ENCODE measurements around the gene TMEM233.

The TMEM233 gene

DNA sequence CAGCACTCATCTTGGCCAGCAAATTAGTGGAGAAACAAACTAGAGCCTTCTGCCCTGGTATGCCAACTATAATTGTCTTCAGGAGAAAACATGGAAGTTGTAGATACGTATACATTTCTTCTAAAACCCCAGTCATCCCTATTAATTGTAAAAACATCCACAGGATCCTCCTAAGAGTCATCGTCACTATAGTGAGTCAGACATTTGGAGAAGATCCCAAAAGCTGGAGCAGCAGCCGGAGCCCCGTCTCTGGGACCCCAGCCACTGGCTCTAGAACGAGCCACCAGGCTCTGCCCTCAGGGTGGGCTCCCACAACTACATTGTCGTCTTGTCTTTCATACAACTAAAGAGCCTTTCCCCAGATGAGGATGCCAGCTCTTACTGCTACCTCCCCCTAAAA, 89.8 kb downstream of the TMEM233 start:
- DNase-seq, result no peak

DNA sequence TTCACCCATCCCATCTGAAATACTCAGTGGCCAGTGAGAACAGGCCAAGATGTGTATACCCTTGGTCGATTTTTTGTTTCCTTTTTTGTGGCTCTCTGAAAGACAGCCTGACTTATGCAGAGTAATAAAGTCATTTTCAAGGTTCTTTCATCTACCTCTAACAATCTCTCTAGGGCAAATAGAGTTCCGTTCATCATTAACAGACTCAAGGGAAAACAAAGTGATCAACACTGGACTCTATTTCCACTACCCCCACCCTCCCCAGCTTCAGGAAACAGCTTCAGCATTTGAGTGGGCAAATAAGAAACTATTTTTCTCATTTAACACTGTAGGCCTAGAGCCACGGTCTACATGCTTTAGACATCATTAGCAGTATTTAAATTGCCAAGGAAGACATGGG, 90.2 kb downstream of the TMEM233 start:
- no peak for DNase-seq

DNA sequence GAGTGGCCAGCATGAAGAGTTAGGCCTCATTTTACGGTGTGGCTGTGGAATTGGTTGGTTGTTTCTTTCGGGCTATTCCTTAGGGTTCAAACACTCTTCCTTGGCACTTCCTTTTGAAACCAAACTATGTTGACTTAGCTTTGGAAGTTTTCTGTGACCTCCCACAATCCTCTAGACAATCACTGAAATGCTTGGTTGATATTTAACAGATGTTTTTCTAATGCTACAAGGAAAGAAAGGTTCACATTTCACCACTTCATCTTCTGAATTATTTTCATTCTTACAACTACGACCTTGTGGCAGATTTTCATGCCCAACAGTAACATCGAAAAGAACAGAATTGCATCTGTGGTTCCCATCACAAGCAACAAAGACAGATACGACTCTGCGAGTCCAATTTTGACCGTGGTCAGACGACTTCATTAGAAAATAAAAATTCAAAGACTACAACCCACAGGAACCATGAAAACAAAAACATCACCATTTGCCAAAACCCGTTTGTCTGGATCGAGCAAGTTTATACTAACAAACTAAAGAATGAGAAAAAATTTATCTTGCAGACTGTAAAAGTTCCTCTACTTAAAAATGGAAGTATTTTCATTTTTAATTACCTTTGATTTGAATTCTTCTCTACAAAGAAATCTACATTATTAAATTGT, 91.3 kb downstream of the TMEM233 start:
- no peak for DNase-seq

DNA sequence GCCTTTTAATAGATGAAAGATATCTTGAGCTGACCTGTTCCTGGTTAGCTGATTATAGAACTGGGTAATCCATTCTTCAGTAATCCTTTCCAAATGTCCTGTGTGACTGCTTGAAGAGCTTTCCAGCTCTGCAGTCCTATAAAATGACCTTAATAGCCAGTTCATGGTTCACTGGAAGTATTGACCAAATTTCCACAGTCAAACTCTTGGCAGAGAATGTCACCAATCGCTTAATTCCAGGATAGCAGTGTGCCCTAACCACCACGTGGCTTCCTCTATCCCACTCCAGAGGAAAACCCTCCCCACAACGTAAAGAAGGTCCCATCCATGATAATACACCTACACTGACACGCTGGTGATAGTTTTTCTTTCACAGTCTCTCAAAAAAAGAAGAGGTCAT, 91.8 kb downstream of the TMEM233 start:
- DNase-seq, result no peak

DNA sequence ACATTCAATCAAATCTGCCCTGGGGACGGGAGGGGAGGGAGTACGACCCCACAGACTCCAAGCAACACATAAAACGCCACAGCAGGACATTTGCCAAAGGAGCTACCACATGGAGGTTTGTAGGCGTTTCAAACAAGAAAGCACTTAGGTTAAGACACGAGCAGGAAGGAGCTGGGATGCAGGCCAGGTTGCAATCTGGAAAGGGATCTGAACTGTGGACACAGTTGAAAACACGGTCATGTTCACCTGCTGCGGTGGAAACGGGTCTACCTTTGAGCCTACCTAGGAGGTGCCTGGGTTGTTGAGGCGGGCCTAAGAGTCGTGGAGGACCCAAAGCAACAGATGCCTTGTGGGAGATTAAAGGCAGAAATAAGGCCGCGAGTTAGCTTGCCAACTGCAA, 92.8 kb downstream of the TMEM233 start:
- DNase-seq, result no peak

DNA sequence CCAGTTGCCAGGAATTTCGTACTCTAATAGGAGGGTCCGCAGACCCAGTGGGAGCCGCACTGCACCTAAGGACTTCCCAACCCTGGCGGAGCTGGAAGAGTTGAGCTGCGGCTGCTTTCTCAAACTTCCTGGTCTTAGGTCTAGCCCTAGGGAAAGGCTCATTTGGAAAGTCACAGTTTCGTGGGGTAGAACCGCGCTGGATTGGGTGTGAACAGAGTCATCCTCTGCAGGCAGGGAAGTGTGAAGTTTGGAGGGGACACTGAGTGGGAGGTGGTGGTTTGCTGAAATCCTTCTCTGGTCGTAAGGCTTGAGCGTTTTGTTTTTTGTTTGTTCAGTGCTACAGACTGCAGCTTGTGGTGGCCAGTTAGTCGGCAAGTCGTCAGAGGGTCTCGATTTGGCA, 93.2 kb downstream of the TMEM233 start:
- DNase-seq, result no peak

DNA sequence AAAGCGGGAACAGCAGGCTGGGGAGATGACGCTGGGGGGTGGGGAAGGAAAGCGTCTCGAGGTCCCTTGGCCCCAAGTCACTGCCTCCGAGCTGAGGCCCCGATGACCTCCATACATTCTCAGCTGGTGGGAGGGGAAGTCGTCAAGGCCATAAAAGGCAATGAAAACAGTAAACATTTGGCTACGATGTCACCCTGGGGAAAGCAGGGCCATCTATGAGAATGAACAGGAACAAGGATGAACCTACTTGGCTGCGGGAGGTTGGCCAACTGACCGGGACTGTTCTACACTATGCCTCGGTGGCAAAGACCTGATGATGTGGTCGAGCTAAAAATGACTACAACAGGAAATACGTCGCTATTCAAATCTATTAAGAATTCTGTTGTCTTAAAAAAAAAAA, 93.8 kb downstream of the TMEM233 start:
- DNase-seq, result no peak

DNA sequence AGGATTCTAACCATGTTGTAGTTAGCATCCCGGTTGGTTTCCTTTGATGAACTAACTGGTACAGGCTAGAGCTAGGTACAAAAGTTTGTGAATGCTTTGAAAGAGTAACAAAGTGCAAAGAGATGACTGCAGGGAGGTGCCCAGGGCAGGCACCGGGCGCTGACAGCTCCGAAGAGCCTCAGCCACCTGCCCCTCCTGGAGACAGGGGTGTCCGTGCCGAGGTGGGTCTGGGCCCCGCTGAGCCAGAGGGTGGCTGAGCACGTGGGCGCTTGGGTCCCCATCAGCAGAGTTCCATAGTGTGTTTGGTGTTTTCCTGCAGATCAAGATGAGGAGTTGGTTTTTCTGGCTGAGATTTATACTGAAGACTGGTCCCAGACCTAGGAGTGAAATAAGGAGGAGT, 94.3 kb downstream of the TMEM233 start:
- no peak for DNase-seq

DNA sequence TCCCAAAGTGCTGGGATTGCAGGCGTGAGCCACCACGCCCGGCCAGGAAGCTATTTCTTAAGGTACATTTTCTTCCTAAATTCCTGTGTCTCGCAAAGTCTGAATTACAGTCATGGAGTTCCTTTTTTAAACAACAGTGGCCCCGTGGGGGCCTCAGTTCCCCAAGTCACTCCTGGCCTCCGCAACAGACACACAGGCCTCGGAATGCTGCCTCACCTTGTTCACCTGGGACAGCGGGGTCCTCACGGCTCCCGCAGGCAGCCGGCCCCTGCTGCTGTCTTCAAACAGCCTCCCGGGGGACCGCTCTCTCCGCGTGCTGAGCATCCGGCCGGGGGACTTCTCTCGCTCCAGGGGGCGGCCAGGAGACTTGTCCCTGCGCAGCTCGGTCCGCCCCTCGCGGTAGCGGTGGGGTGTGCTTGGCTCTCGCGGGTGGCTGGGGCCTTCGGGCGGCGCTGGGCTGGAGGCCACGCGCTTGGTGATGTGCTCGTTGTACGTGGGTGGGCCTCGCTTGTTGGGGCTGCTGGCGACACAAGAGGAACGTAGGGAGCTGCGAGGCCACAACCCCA, 96.4 kb downstream of the TMEM233 start:
- no peak for DNase-seq

DNA sequence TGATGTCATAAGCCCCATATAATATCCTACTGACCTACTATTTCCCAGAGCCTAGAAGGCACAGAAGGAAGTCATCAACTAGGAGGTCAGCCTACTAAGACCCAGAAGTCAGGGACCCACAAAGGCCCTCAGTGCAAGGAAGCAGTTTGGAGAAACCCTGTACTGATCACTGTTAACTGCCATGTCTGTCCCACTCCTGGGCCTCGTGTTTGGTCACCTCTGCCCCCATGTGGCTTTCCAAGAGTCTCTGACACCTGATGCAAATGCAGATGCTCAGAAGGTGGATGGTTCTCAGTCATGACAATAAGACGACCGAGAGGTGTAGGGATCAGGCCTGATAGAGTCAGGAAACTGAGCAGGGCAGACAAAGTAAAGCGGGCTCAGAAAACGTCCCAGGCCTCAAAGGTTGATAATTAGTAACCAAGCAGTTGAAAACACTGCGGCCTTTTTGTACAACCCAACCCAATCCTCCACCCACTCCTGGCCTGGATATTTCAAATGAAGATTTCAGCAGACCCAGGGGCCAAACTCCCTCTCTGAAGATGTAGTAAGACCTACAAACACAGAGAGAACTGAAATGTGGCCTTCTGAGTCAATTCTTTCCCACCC, 97.7 kb downstream of the TMEM233 start:
- DNase-seq, result no peak

DNA sequence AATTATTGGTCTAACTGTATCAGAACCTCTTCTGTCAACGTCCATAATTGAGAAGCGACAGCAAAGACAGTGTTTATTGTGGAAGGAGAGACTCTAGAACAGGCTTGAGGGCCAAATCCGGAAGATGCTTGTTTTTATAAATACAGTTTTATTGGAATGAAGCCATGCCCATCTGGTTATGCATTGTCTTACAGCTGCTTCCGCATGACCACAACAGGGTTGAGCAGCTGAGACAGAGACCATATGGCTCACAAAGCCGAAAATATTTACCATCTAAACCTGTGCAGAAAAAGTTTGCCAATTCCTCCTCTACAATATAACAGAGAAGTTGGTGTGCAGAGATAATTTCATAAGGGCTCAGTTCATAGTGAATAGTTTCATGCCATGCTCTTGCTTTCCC, 98.8 kb downstream of the TMEM233 start:
- no peak for DNase-seq

All from SIG-M5 (cell line).